ENCODE measurements around the gene TIMM10.

- no peak for TF ChIP-seq CTCF (conservative IDR thresholded peaks at IDR 0.05)
- TF ChIP-seq EZH2 (IDR thresholded peaks at IDR 0.05; ENCODE audit: low read depth) = no peak
Measured at GRCh38 chr11:57487920-57488659, 42.5 kb downstream of the TIMM10 start.

Measured in PC-9 (cell line).